Stimulated activated naive CD8-positive, alpha-beta T cell treated with anti-CD3 and anti-CD28 coated beads, Interleukin-15, amount 100 ng/mL, for 72 hours (primary cell): ENCODE data around the gene CDK17.

Source experiments
- ATAC-seq: fragments of 150-1000 bp; cut with Tn5 transposase; 2 replicates; pipeline ENCODE4 v1.10.0; 2021; ENCODE audit warnings: mild to moderate bottlenecking, moderate library complexity
- DNase-seq, 2 donors: peaks; one replicate each; pipeline ENCODE4 v3.0.0; 2021 to 2022
- H3K27ac Mint-ChIP-seq, 2 donors: one replicate each; pipeline ENCODE4 v1.8.0; 2022; ENCODE audit warnings: mild to moderate bottlenecking in 2 of 2, mixed read lengths in 2 of 2, moderate library complexity in 2 of 2
- H3K27me3 Mint-ChIP-seq: one replicate; pipeline ENCODE4 v1.8.0; 2022; ENCODE audit warnings: mixed read lengths
- H3K4me1 Mint-ChIP-seq: one replicate; pipeline ENCODE4 v1.8.0; 2022; ENCODE audit warnings: mild to moderate bottlenecking, mixed read lengths
- H3K4me3 Mint-ChIP-seq, 2 donors: one replicate each; pipeline ENCODE4 v1.8.0; 2022; ENCODE audit warnings: mild to moderate bottlenecking in 2 of 2, mixed read lengths in 2 of 2, moderate library complexity in 1 of 2
- H3K9me3 Mint-ChIP-seq, 2 donors: one replicate each; pipeline ENCODE4 v1.8.0; 2022; ENCODE audit warnings: mixed read lengths in 2 of 2

CDK17 gene

DNA sequence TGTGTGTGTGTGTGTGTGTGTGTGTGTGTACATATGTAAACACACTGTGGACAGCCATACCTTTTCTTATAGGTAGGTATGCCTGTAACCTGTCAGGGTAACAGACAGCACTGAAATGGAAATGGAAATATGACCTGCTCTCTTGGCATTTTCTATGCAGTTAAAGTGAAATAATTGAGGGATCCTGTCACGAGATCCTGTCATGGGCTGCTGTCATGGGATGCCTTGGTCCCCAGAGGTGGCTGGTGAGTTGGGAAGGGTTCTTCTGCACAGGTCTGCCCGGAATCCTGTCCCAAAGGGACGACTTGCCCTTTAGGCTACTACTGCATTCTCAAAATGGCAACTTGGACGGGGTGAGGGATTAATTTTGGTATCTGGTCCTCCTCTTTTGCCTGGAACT, 158.8 kb downstream of the CDK17 start:
- peaks cover 56% of the 10 kb centered on the region for H3K4me1 Mint-ChIP-seq

DNA sequence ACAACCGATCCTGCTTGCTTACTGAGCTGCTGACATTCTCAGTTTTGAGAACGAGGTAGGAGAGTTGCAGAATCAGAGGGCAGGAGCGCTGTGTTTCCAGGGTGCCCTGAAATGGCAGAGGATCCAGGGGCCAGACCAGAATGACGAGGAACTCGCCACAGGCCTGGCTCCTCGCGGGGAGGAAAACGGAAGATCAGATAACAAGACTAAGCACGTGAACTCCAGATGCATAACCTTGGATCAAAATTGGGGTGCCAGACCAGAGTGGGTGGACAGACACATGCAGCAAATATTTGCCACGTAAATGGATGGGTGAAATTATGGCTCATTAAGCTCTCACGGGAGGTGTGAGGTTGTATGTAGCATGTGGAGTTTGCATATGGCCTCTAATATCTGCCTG, 159.6 kb downstream of the CDK17 start:
- Mint-ChIP-seq H3K4me1 (peaks cover 64% of the 10 kb centered on the region), H3K27me3 (no peaks in the 10 kb centered on the region), H3K4me3 (no peak overlapping the region), H3K9me3 (no peaks in the 10 kb centered on the region), H3K27ac (no peak overlapping the region)
- no peak for DNase-seq
- no peak for ATAC-seq

More for the DNA sequence above, 158.8 kb downstream of the CDK17 start:
- DNase-seq: no peak
- Mint-ChIP-seq H3K27me3 (no peaks in the 10 kb centered on the region), H3K9me3 (no peaks in the 10 kb centered on the region), H3K27ac (peak overlapping the region; percentile 62 to 71), H3K4me3 (no peak overlapping the region)
- no peak for ATAC-seq

DNA sequence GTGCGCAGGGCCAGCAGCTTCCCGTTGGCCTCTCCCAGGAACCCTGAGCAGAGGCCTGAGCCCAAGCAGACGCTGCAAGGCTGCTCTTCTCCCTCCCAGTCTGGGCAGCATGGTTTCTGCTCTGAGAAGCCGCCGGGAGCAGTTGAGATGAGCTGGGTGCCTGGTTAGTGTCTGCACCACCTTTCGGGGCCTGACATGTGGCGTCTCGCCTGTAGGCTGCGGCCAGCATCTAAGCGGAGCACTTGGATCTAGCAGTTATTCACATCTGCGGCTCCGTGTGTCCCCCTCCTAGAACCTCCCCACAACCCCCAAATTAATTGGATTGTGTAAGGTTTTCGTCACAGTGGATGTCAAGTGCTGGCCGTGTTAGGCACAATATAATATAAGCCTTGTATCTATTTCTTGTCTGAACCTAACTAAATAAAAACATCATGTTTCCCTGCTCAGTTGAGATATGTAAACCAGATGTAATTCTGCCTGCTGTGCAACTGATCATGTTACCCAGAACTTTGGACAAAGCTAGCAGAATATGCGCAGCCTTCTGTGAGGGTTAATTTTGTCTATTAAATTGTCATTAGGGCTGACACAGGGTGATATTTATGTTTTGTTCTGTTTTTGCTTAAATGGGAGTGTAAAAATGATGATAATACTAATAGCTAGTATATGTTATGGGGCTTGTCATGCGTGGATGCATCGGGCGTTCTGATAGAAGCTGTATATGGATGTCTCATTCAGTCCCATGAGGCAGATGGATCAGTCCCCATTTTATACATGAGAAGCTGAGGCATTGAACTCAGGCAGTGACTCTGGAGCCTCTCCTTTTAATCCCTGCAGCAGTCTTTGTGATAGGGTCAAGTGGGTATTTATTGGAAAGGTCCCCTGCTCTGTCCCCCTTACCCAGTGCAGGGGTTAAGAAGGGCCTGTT, 160.3 kb downstream of the CDK17 start:
- Mint-ChIP-seq H3K4me1 (peaks cover 71% of the 10 kb centered on the region), H3K9me3 (no peaks in the 10 kb centered on the region), H3K27ac (peak overlapping the region in 1 of 2 donors; percentile 86), H3K4me3 (no peak overlapping the region), H3K27me3 (no peaks in the 10 kb centered on the region)
- DNase-seq: no peak
- no peak for ATAC-seq

DNA sequence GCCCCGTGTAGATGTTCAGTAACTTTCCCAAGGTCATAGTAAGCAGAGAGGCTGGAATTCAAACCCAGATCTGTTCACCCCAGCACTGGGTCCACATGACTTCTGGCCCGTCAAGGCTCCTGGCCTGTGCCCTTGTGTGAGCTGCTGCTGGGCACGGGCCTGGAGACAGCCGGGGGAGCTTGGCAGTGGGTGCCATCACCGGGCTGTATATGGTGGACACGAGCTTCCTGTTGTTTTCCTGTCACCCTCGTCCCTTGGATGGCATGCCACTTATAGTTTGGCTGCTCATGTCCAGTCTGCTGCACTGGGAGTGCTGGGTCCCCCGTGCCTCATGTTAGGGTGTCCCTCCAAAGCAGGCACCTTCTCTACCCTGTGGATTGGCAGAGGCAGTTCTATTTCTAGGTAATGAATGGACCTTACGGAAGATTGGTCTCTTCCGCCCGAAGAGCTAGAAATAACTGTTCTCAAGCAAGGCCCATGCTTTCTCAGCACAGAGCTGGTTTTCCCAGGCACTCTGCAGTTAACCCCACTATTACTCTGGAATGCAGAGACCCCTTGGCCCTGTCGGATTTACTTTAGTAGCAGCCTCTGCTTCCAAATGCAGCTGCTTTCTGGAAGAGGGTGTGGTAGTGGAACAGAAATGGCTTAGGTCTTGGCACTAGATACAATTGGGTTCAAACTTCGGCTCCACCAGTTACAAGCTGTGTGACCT, 161.7 kb downstream of the CDK17 start:
- H3K4me1 Mint-ChIP-seq: peaks cover 79% of the 10 kb centered on the region
- H3K9me3 Mint-ChIP-seq: no peaks in the 10 kb centered on the region
- DNase-seq: no peak
- H3K27ac Mint-ChIP-seq: no peak overlapping the region
- no peak for ATAC-seq
- H3K4me3 Mint-ChIP-seq: no peak overlapping the region
- H3K27me3 Mint-ChIP-seq: no peaks in the 10 kb centered on the region

DNA sequence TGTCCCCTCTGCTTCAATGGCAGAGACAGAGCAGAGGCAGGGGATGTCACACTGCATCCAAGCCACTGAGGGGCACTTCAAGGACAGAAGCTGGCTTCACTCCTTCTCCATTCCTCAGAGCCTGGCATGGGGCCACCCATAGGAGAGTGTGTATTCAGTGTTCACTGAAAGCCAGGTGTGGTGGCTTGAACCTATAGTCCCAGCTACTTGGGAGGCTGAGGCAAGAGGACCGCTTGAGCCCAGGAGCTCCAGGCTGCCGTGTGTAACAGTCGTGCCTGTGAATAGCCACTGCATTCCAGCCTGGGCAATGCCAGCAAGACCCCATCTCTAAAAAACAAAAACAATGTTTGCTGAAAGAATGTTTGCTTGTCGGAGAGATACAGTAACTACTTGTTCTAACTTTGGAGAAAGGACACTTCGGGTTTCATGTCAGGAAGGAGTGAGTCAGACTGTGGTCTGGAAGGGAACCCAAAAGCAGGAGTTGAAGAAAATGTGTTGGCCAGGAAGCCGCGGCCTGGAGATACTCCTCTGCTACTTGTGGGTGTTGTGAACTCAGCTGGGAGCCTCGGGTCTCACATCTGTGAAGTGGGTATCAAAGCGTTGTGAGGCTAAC, 162.7 kb downstream of the CDK17 start:
- H3K27me3 Mint-ChIP-seq: no peaks in the 10 kb centered on the region
- no peaks in the 10 kb centered on the region for H3K9me3 Mint-ChIP-seq
- ATAC-seq (peak; percentile 65), DNase-seq (peak; percentile 20 to 38)
- H3K4me1 Mint-ChIP-seq: peaks cover 70% of the 10 kb centered on the region
- peak overlapping the region; percentile 30 to 49 for H3K4me3 Mint-ChIP-seq
- H3K27ac Mint-ChIP-seq: peak overlapping the region in 1 of 2 donors; percentile 60

DNA sequence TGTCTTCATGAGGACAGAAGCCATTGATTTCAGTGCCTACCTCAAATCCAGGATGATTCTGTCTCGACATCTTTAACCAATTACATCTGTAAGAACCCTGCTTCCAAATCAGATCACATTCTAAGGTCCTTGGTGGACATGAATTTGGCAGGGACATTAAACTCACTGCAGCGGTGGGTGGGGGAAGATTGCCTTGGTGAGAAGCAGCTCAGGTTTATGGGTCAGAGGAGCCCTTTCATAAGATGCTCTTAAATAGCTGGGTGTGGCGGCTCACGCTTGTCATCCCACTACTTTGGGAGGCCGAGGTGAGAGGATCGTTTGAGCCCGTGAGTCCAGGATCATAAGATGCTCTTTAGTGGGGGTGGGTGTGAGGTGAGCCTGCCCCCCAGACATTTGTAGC, 163.2 kb downstream of the CDK17 start:
- H3K27me3 Mint-ChIP-seq: no peaks in the 10 kb centered on the region
- no peak for DNase-seq
- H3K27ac Mint-ChIP-seq: peak overlapping the region in 1 of 2 donors; percentile 42
- ATAC-seq: peak; percentile 1
- peaks cover 65% of the 10 kb centered on the region for H3K4me1 Mint-ChIP-seq
- peak overlapping the region; percentile 30 to 49 for H3K4me3 Mint-ChIP-seq
- no peaks in the 10 kb centered on the region for H3K9me3 Mint-ChIP-seq

DNA sequence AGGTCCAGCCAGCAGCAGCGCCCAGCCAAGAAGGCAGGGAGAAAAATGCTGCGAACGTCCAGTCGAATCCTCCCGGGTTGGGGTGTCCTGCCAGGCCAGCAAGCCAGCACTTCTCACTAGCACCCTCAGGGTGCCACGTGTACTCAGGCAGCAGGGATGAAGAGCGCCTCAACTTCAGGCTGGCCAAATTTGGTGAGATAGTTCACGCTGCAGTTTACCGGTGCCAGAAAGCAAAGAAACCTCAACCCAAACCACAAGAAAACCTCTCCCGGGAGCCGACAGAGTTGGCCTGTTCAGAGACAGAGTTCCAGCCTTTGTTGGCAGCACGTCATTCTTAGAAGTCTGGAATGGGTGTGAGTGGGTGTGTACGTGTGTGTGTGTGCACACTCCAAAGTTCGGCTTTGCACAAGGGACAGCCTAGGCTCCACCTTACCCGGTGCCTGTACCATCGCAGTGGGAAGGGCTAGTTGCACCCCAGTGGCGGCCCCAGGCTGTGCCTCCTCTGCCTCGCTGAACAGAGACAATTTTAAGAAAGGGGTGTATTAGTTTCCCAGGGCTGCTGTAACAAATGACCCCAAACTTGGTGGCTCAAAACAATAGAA, 163.9 kb downstream of the CDK17 start:
- Mint-ChIP-seq H3K4me3 (peak overlapping the region in 1 of 2 donors; percentile 50), H3K9me3 (no peaks in the 10 kb centered on the region), H3K4me1 (peaks cover 62% of the 10 kb centered on the region), H3K27me3 (no peaks in the 10 kb centered on the region), H3K27ac (peak overlapping the region in 1 of 2 donors; percentile 8)
- ATAC-seq: peak; percentile 39
- DNase-seq: no peak

DNA sequence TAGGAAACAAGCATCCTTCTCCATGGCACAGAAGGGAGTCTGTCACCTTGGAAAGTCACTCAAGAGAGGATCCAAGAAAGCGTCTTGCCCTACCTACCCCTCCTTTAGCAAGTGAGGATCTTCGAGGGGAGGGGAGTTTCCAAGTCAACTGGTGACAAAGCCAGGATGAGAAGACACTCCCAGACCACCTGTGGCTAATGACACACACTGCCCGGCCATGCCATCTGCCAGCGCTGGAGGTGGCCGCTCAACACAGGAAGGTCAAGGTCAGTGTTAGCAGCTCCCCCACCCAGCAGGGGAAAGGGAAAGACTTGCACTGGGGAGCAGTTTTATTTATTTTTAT, 164.8 kb downstream of the CDK17 start:
- Mint-ChIP-seq H3K4me3 (no peak overlapping the region), H3K27me3 (no peaks in the 10 kb centered on the region), H3K4me1 (peaks cover 56% of the 10 kb centered on the region), H3K27ac (peak overlapping the region in 1 of 2 donors; percentile 85), H3K9me3 (no peaks in the 10 kb centered on the region)
- DNase-seq: no peak
- no peak for ATAC-seq

DNA sequence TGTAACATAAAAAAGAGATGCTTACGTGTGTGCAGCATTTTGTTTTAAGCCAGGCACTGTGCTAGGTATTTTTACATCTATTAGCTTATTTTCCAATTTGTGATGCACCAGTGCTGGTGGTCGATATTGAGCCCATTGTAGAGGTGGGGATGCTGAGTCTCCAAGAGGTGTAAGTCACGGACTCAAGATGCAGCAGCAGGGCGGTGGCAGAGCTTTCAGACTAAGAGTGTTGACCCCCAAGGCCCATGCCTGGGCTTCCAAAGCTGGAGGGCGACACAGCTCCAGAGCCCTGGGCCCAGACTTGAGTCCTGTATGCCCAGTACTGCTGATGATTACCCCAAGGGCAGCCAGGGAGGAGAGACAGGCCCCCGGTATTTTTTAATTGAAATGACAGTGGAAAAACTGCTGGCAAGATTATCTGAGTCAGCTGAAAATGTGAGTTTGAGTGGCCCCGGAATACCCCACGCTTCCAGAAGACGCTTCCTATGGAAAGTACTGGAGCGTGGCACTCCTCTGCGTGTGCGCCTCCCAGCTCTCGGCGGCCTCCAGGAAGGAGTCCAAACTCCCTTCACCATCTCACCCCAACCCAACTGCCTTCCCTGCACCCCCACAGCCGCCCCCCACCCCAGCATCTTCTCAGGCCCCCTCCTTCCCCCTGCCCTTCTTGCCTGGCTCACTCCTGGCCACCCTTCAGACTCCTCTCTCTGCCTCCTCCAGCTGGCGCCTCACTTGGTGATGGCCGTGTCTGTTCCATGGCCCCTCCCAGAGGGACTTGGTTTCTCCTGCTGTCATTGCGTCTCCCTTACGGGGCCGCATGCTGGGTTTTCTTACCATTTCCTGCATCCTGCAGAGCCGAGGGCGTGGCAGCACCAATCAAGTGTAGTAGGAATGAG, 165.4 kb downstream of the CDK17 start:
- Mint-ChIP-seq H3K27me3 (no peaks in the 10 kb centered on the region), H3K4me1 (peaks cover 50% of the 10 kb centered on the region), H3K9me3 (no peaks in the 10 kb centered on the region), H3K4me3 (no peak overlapping the region), H3K27ac (peak overlapping the region in 1 of 2 donors; percentile 85)
- ATAC-seq: no peak
- DNase-seq: no peak

DNA sequence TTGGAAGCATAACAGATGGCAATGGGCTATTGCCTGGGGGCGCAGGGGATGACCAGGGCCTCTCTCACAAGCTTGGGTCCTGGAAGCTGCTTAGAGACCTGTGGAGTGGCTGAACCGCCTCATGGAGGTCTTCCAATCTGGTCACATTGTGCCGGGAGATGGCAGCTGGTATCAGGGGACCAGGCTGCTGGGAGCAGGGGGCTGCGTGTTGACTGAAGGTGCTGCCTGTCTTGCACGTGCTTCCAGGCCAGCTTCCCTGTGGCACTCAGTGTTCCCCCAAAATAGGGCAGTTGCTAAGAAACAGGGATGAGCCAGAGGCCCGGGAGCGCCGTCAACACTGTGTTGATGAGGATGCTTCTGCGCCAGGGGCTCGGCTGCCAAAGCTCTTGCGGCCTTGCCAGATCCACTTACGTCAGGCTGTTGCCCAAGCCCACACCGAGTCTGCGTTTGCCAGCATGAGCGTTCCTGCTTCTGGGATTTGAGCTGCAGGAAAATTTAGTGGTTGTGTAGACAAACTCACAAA, 166.2 kb downstream of the CDK17 start:
- H3K4me1 Mint-ChIP-seq: peaks cover 46% of the 10 kb centered on the region

DNA sequence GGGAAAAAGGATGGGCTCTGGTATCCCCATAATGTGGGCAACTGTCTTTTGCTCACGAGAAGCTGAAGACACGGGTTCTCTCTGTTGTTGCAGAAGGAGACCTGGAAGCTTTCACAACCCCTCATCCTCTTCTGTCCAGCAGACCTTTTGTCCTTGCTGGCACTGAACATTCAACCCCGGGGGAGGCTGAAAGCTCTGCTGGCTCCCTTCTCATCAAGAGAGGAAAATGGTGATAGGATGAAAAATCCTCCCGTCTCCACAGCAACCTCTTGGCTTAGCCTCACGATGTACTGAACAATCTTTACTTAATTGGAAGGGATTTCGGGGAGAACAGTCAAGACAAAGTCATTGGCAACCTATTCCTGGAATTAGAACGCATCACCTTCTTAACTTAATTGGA, 167.1 kb downstream of the CDK17 start:
- no peak for ATAC-seq
- peaks cover 45% of the 10 kb centered on the region for H3K4me1 Mint-ChIP-seq
- H3K9me3 Mint-ChIP-seq: no peaks in the 10 kb centered on the region
- DNase-seq: no peak
- H3K27ac Mint-ChIP-seq: no peak overlapping the region
- H3K4me3 Mint-ChIP-seq: no peak overlapping the region
- H3K27me3 Mint-ChIP-seq: no peaks in the 10 kb centered on the region

More for the DNA sequence above, 166.2 kb downstream of the CDK17 start:
- Mint-ChIP-seq H3K27ac (no peak overlapping the region), H3K4me3 (no peak overlapping the region), H3K9me3 (no peaks in the 10 kb centered on the region), H3K27me3 (no peaks in the 10 kb centered on the region)
- DNase-seq (no peak), ATAC-seq (no peak)

DNA sequence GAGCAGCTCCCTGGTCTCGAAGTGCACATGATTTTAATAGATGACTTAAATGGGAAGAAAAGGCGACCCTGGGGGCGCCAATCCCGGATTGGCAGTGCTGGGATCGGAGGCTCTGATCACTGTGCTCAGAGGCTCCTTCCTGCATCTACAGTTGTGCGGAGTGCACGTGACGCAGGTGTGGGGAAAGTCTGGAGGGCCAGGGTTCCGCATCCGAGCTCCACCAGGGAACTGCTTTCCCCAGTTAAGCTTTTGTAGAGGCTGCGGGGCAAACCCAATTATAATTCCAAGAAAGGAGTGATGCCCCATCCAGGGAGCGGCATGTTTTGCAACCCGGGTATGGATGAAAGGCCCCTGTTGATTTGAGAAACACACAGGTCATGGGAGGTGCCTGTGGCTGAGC, 169.6 kb downstream of the CDK17 start:
- DNase-seq: no peak
- Mint-ChIP-seq H3K9me3 (no peaks in the 10 kb centered on the region), H3K27me3 (no peaks in the 10 kb centered on the region), H3K27ac (no peak overlapping the region), H3K4me1 (peaks cover 37% of the 10 kb centered on the region), H3K4me3 (no peak overlapping the region)
- ATAC-seq: no peak

DNA sequence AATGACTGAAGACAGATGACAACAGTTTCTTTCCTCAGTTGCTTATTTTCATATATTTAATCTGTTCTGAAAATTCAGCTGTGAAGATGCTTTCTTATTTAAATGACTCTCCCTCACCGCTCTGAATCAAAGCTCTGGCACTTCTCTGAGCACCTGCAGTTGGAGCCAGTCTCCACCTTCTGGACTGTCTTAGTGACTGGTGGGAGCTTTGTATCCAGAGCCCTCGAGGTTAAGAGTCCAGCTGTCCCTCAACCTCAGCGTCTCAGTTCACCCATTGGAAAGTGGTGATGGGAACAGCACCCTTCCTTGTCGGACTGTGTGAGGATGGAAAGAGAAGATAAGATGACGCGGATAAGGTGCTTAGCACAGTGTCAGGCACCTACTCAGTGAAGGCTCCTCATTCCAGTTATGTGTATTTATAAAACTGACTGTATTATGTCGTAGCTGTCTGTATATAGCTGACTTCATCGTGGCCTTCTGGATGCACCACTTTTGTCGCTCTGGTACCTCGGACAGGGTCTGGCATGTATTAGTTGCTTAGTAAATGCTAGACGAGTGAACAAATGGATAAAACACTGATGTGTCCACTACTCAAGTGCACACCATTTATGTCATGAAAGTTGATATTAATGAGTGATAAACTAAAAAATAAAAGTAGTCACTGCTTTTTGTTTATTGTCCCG, 171.5 kb downstream of the CDK17 start:
- no peak for ATAC-seq
- Mint-ChIP-seq H3K27ac (no peak overlapping the region), H3K4me3 (no peak overlapping the region), H3K27me3 (no peaks in the 10 kb centered on the region), H3K9me3 (no peaks in the 10 kb centered on the region), H3K4me1 (peaks cover 22% of the 10 kb centered on the region)
- DNase-seq: no peak
